ENCODE measurements around the gene METAP1D.

DNA sequence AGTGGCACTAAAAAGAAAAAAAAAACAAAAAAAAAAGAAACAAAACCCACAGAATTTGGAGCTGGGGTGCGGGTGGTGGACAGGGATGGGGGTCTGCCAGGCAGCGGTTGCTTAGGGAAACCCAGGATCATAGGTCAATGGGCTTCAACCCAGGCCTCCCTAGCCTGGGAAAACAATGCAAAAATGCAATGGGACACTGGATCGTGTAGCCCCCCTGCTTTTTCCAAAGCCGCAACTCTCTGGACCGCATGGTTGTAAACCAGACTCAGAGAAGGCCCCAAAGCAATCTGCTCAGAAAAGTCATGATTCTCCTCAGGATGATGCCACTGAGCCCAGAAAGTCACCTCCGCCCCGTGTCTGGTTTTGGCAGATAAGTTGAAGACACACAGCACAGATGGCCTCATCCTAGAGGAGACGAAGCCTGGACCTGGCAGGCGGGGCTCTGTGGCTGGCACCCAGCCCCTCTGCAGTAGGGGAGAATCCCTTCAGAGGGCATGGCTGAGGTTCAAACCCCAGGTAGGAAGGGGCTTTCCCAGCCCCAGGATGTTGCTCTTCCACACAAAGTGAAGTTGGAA, 97.9 kb downstream of the METAP1D start:
- TF ChIP-seq EZH2 (IDR thresholded peaks at IDR 0.05) (no peak), POLR2AphosphoS5 (IDR thresholded peaks at IDR 0.05; ENCODE audit: borderline replicate concordance, low read depth, low read length) (no peak)

Data from SK-N-MC (cell line).